Measurements from ENCODE around the gene TDRD6.
A peak's percentile ranks its signal among the peaks of the same experiment; 100 is the strongest.

TDRD6 gene

GRCh38 chr6:46734867-46735719, 47.4 kb downstream of the TDRD6 start, which contains the start of gene PLA2G7:
Gene PLA2G7, minus strand, starts transcription at chr6:46735375. Its CDS starts 12,484 bp downstream, at chr6:46722891.
- peak within 1 kb of the TSS; percentile 92 for H3K4me2 ChIP-seq (ENCODE audit: low read length)
- TF ChIP-seq CTCF (IDR thresholded peaks at IDR 0.05) = no peak
- H3K9ac ChIP-seq = peak within 1 kb of the TSS; percentile 22
- no peaks in the 10 kb centered on the region for H3K36me3 ChIP-seq (ENCODE audit: control insufficient read depth, insufficient read depth, low read length)
- H3K27me3 ChIP-seq (ENCODE audit: control insufficient read depth, insufficient read depth, low read length) = no peaks in the 10 kb centered on the region
- H2AFZ ChIP-seq = peak within 1 kb of the TSS; percentile 89
- no peaks in the 10 kb centered on the region for H3K79me2 ChIP-seq
- H3K4me1 ChIP-seq = peaks cover 7% of the 10 kb centered on the region
- peak within 1 kb of the TSS; percentile 88 for H3K27ac ChIP-seq
- peak within 1 kb of the TSS; percentile 67 for H3K4me3 ChIP-seq (ENCODE audit: low read depth, low read length)
- no peaks in the 10 kb centered on the region for H3K9me3 ChIP-seq (ENCODE audit: control insufficient read depth, low read length)

- peak overlapping the region; percentile 92 for H3K4me2 ChIP-seq (ENCODE audit: low read length)
- no peaks in the 10 kb centered on the region for H3K9me3 ChIP-seq (ENCODE audit: control insufficient read depth, low read length)
- H3K27me3 ChIP-seq (ENCODE audit: control insufficient read depth, insufficient read depth, low read length) = no peaks in the 10 kb centered on the region
- peak overlapping the region; percentile 88 for H3K27ac ChIP-seq
- no peak overlapping the region for H3K9ac ChIP-seq
- no peaks in the 10 kb centered on the region for H3K36me3 ChIP-seq (ENCODE audit: control insufficient read depth, insufficient read depth, low read length)
- peak overlapping the region; percentile 67 for H3K4me3 ChIP-seq (ENCODE audit: low read depth, low read length)
- H2AFZ ChIP-seq = peak overlapping the region; percentile 89
- no peak for TF ChIP-seq CTCF (IDR thresholded peaks at IDR 0.05)
- H3K4me1 ChIP-seq = peaks cover 7% of the 10 kb centered on the region
- no peaks in the 10 kb centered on the region for H3K79me2 ChIP-seq
Observed at GRCh38 chr6:46735720-46736031, 48.0 kb downstream of the TDRD6 start.

GRCh38 chr6:46736906-46737305, 49.2 kb downstream of the TDRD6 start:
- Histone ChIP-seq H3K4me2 (ENCODE audit: low read length) (no peak overlapping the region), H3K4me1 (peaks cover 7% of the 10 kb centered on the region), H3K9me3 (ENCODE audit: control insufficient read depth, low read length) (no peaks in the 10 kb centered on the region), H3K27me3 (ENCODE audit: control insufficient read depth, insufficient read depth, low read length) (no peaks in the 10 kb centered on the region), H3K9ac (no peak overlapping the region), H3K27ac (no peak overlapping the region), H3K4me3 (ENCODE audit: low read depth, low read length) (no peak overlapping the region), H3K79me2 (no peaks in the 10 kb centered on the region), H3K36me3 (ENCODE audit: control insufficient read depth, insufficient read depth, low read length) (no peaks in the 10 kb centered on the region), H2AFZ (no peak overlapping the region)
- TF ChIP-seq CTCF (IDR thresholded peaks at IDR 0.05) = no peak

GRCh38 chr6:46741482-46741881, 53.8 kb downstream of the TDRD6 start:
- Histone ChIP-seq H3K79me2 (no peaks in the 10 kb centered on the region), H3K9ac (no peak overlapping the region), H3K36me3 (ENCODE audit: control insufficient read depth, insufficient read depth, low read length) (no peaks in the 10 kb centered on the region), H3K4me2 (ENCODE audit: low read length) (no peak overlapping the region), H3K27me3 (ENCODE audit: control insufficient read depth, insufficient read depth, low read length) (no peaks in the 10 kb centered on the region), H3K9me3 (ENCODE audit: control insufficient read depth, low read length) (no peaks in the 10 kb centered on the region), H3K27ac (no peak overlapping the region), H3K4me1 (no peaks in the 10 kb centered on the region), H2AFZ (no peak overlapping the region), H3K4me3 (ENCODE audit: low read depth, low read length) (no peak overlapping the region)
- TF ChIP-seq CTCF (IDR thresholded peaks at IDR 0.05) = no peak

- Histone ChIP-seq H3K4me2 (ENCODE audit: low read length) (no peak overlapping the region), H3K9ac (no peak overlapping the region), H3K79me2 (no peaks in the 10 kb centered on the region), H3K4me1 (no peaks in the 10 kb centered on the region), H3K9me3 (ENCODE audit: control insufficient read depth, low read length) (no peaks in the 10 kb centered on the region), H3K27ac (no peak overlapping the region), H3K4me3 (ENCODE audit: low read depth, low read length) (no peak overlapping the region), H2AFZ (no peak overlapping the region), H3K36me3 (ENCODE audit: control insufficient read depth, insufficient read depth, low read length) (no peaks in the 10 kb centered on the region), H3K27me3 (ENCODE audit: control insufficient read depth, insufficient read depth, low read length) (no peaks in the 10 kb centered on the region)
- TF ChIP-seq CTCF (IDR thresholded peaks at IDR 0.05) = no peak
Observed at GRCh38 chr6:46741910-46742309, 54.2 kb downstream of the TDRD6 start.
